K562 (cell line): ENCODE results near the gene LPXN. TPM values are rescaled to one million over a fixed set of nuclear protein-coding genes. Genes with fewer than 3 reads are reported as not detected.

Experiments used
- CBFB ChIP-seq: sonication (generic); formaldehyde crosslinking; IDR thresholded peaks from 2 replicates; pipeline ENCODE4 v1.4.0; 2020; ENCODE audit warnings: mild to moderate bottlenecking, missing genetic modification reagents
- CBX1 ChIP-seq: sonication (generic); IDR thresholded peaks from 2 replicates; pipeline ENCODE4 v1.6.1; 2016; ENCODE audit warnings: antibody characterized with exemption, low read depth, mild to moderate bottlenecking
- CBX8 ChIP-seq: fragments of 200-600 bp; sonication (generic); IDR thresholded peaks from 2 replicates; pipeline ENCODE4 v1.6.1; 2012; ENCODE audit warnings: borderline replicate concordance, mixed run types, low read depth, mild to moderate bottlenecking, moderate library complexity, mixed read lengths, low read length, control low read depth, inconsistent platforms; ENCODE audit not compliant: poor library complexity, severe bottlenecking; ENCODE audit errors: extremely low read depth
- CREM ChIP-seq: IDR thresholded peaks from 2 replicates; pipeline ENCODE4 v1.6.1; 2014; ENCODE audit warnings: antibody characterized with exemption, low read depth
- DACH1 ChIP-seq: fragments of 450-650 bp; IDR thresholded peaks from 2 replicates; pipeline ENCODE4 v1.6.1; 2018; ENCODE audit not compliant: partially characterized antibody
- E2F3 ChIP-seq: fragments of 250-450 bp; sonication (Bioruptor Pico); IDR thresholded peaks from 2 replicates; pipeline ENCODE4 v1.4.0; 2020; ENCODE audit warnings: mild to moderate bottlenecking
- ESRRA ChIP-seq: fragments of 450-650 bp; IDR thresholded peaks from 2 replicates; pipeline ENCODE4 v1.6.1; 2014; ENCODE audit warnings: low read depth, mild to moderate bottlenecking, moderate library complexity, borderline replicate concordance
- ETS2 ChIP-seq: IDR thresholded peaks from 2 replicates; pipeline ENCODE4 v1.6.1; 2016; ENCODE audit warnings: borderline replicate concordance, missing genetic modification characterization, mild to moderate bottlenecking, moderate library complexity, missing compliant biosample characterization; ENCODE audit not compliant: poor library complexity, severe bottlenecking
- FOS ChIP-seq: IDR thresholded peaks from 3 replicates; pipeline ENCODE4 v1.6.1; 2011; ENCODE audit not compliant: insufficient read length; ENCODE audit errors: extremely low read depth
- HDAC3 ChIP-seq: fragments of 450-650 bp; IDR thresholded peaks from 2 replicates; pipeline ENCODE4 v1.6.1; 2018; ENCODE audit warnings: borderline replicate concordance, mild to moderate bottlenecking, moderate library complexity; ENCODE audit not compliant: partially characterized antibody
- HDAC8 ChIP-seq: fragments of 450-650 bp; IDR thresholded peaks from 2 replicates; pipeline ENCODE4 v1.6.1; 2016; ENCODE audit warnings: mild to moderate bottlenecking, missing genetic modification characterization, moderate library complexity, missing compliant biosample characterization
- MEF2A ChIP-seq: IDR thresholded peaks from 2 replicates; pipeline ENCODE4 v1.6.1; 2011; ENCODE audit warnings: low read depth, mild to moderate bottlenecking, low read length, moderate library complexity; ENCODE audit not compliant: control insufficient read depth
- MTA1 ChIP-seq: fragments of 450-650 bp; IDR thresholded peaks from 2 replicates; pipeline ENCODE4 v1.6.1; 2017; ENCODE audit warnings: borderline replicate concordance
- NR2C1 ChIP-seq, 2 experiments: fragments of 450-650 bp; IDR thresholded peaks; 2 replicates each; pipeline ENCODE4 v1.6.1; 2017; ENCODE audit warnings: mild to moderate bottlenecking in 2 of 2, antibody characterized with exemption in 1 of 2, inconsistent platforms in 1 of 2, missing compliant biosample characterization in 1 of 2, missing genetic modification characterization in 1 of 2
- NR2F6 ChIP-seq: fragments of 450-650 bp; formaldehyde crosslinking; IDR thresholded peaks from 2 replicates; pipeline ENCODE4 v1.4.0; 2020; ENCODE audit warnings: mild to moderate bottlenecking
- POLR3A ChIP-seq: IDR thresholded peaks from 2 replicates; pipeline ENCODE4 v1.6.1; 2011; ENCODE audit warnings: borderline replicate concordance, mild to moderate bottlenecking, moderate library complexity; ENCODE audit not compliant: insufficient read length, insufficient read depth; ENCODE audit errors: extremely low read depth
- PTBP1 ChIP-seq: fragments of 200-400 bp; formaldehyde crosslinking; IDR thresholded peaks from 2 replicates; pipeline ENCODE4 v1.6.1; 2017; ENCODE audit warnings: low read depth, low read length
- RB1 ChIP-seq: fragments of 450-650 bp; IDR thresholded peaks from 2 replicates; pipeline ENCODE4 v1.6.1; 2017; ENCODE audit warnings: low read depth, mild to moderate bottlenecking
- SREBF2 ChIP-seq: sonication (generic); formaldehyde crosslinking; IDR thresholded peaks from 2 replicates; pipeline ENCODE4 v1.4.0; 2020; ENCODE audit warnings: mild to moderate bottlenecking, missing genetic modification reagents
- SRSF1 ChIP-seq: fragments of 200-400 bp; formaldehyde crosslinking; IDR thresholded peaks from 2 replicates; pipeline ENCODE4 v1.6.1; 2017; ENCODE audit warnings: mild to moderate bottlenecking, low read depth, low read length, moderate library complexity
- TRIM28 ChIP-seq: fragments of 450-650 bp; IDR thresholded peaks from 2 replicates; pipeline ENCODE4 v1.6.1; 2017
- XRCC5 ChIP-seq: fragments of 200-400 bp; formaldehyde crosslinking; IDR thresholded peaks from 2 replicates; pipeline ENCODE4 v1.6.1; 2017; ENCODE audit warnings: low read depth, mild to moderate bottlenecking, low read length
- ZBTB17 ChIP-seq: fragments of 450-650 bp; formaldehyde crosslinking; IDR thresholded peaks from 2 replicates; pipeline ENCODE4 v1.4.0; 2020; ENCODE audit warnings: mild to moderate bottlenecking
- ZKSCAN8 ChIP-seq: fragments of 200-800 bp; sonication (Bioruptor generic); IDR thresholded peaks from 2 replicates; pipeline ENCODE4 v1.6.1; 2016; ENCODE audit warnings: missing genetic modification characterization, missing compliant biosample characterization
- ZNF274 ChIP-seq: IDR thresholded peaks from 2 replicates; pipeline ENCODE4 v1.6.1; 2011; ENCODE audit warnings: low read depth, mild to moderate bottlenecking, low read length, moderate library complexity, borderline replicate concordance
- ZNF395 ChIP-seq: fragments of 200-800 bp; sonication (Bioruptor generic); IDR thresholded peaks from 2 replicates; pipeline ENCODE4 v1.6.1; 2017; ENCODE audit warnings: missing genetic modification characterization, missing compliant biosample characterization
- ZNF785 ChIP-seq: fragments of 250-450 bp; sonication (Bioruptor Pico); IDR thresholded peaks from 2 replicates; pipeline ENCODE4 v1.4.0; 2020; ENCODE audit warnings: mild to moderate bottlenecking
- polyA plus RNA-seq, 8 experiments: library from polyadenylated mRNA; depleted of rRNA in 4 of 8; stranded (reverse) in 5 of 8; unstranded in 3 of 8; fragments of >200 nt; fragmentation: Nextera tagmentation in 2 of 8; fragmentation: Illumina TruSeq in 1 of 8; extraction: Ambion mirVana in 2 of 8; extraction: Trizol in 1 of 8; gene quantifications; 2 replicates each; pipeline versions ENCODE4 v1.2.1 to v1.2.3, GENCODE V29; 2011 to 2014; ENCODE audit warnings: inconsistent platforms in 1 of 8, missing spikeins in 1 of 8
- total RNA-seq, 7 experiments: library from RNA; depleted of rRNA in 6 of 7; stranded (reverse); fragments of >200 nt in 6 of 7; fragmentation: Illumina TruSeq in 2 of 7; extraction: Trizol in 2 of 7; gene quantifications; 2 replicates each; pipeline versions ENCODE4 v1.2.1 to v1.2.3, GENCODE V29; 2011 to 2021; ENCODE audit warnings: low replicate concordance in 1 of 7
- TF ChIP-seq, protein P1 (sequence below): fragments of 250-450 bp; sonication (Bioruptor Pico); IDR thresholded peaks from 2 replicates; pipeline ENCODE4 v1.8.0; 2022; ENCODE audit warnings: inconsistent platforms

The LPXN gene
- total and polyA plus RNA-seq, 9 of the 15 experiments (the other 6 are each of a cell fraction or from before 2014, with no cell fraction given), result 0.73 to 3.1 (median 2.0) TPM

GRCh38 chr11:58578635-58579191, 3.1 kb upstream of the LPXN start, which contains the start of gene ZFP91 (continued):
- TF ChIP-seq MEF2A, result no peak
- TF ChIP-seq ZBTB17 (CRISPR knock-in tag), result no peak
- 0 out of 2 replicates have a peak, but pooled peaks have one; percentile 37 for TF ChIP-seq XRCC5
- TF ChIP-seq ETS2 (tag), result no peak
- no peak for TF ChIP-seq NR2F6 (CRISPR knock-in tag)
- TF ChIP-seq ZNF395 (CRISPR knock-in tag), result no peak; the same call in 1 of the 2 replicates
- TF ChIP-seq FOS, result peak; percentile 77
- TF ChIP-seq ZKSCAN8 (CRISPR knock-in tag), result no peak
- TF ChIP-seq ZNF274, result no peak
- no peak for TF ChIP-seq POLR3A
- peak; percentile 68 for TF ChIP-seq CREM
- no peak for TF ChIP-seq HDAC8 (tag)
- TF ChIP-seq SREBF2 (CRISPR knock-in tag), result no peak
- no peak for TF ChIP-seq HDAC3
- no peak for TF ChIP-seq ZNF785 (CRISPR knock-in tag)
- TF ChIP-seq NR2C1 (IDR thresholded peaks at IDR 0.05), result no peak
- peak; percentile 48 for TF ChIP-seq NR2C1 (tag; IDR thresholded peaks at IDR 0.05)
- TF ChIP-seq E2F3 (CRISPR knock-in tag), result peak; percentile 66; the same call in 1 of the 2 replicates
- TF ChIP-seq MTA1, result no peak
- TF ChIP-seq SRSF1, result no peak
- no peak; the same call in 1 of the 2 replicates for TF ChIP-seq ESRRA
- TF ChIP-seq CBFB (CRISPR knock-in tag), result no peak
- peak; percentile 59; the same call in 1 of the 2 replicates for TF ChIP-seq RB1
- no peak for TF ChIP-seq PTBP1
- TF ChIP-seq CBX8, result no peak
- TF ChIP-seq TRIM28, result no peak
- TF ChIP-seq, protein P1, sequence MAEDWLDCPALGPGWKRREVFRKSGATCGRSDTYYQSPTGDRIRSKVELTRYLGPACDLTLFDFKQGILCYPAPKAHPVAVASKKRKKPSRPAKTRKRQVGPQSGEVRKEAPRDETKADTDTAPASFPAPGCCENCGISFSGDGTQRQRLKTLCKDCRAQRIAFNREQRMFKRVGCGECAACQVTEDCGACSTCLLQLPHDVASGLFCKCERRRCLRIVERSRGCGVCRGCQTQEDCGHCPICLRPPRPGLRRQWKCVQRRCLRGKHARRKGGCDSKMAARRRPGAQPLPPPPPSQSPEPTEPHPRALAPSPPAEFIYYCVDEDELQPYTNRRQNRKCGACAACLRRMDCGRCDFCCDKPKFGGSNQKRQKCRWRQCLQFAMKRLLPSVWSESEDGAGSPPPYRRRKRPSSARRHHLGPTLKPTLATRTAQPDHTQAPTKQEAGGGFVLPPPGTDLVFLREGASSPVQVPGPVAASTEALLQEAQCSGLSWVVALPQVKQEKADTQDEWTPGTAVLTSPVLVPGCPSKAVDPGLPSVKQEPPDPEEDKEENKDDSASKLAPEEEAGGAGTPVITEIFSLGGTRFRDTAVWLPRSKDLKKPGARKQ (CRISPR knock-in tag), result no peak
- TF ChIP-seq DACH1, result no peak
- peak; percentile 64; the same call in 1 of the 2 replicates for TF ChIP-seq CBX1
